Measurements from ENCODE around the gene UBE3B. TPM values are rescaled to one million over a fixed set of nuclear protein-coding genes. Genes with fewer than 3 reads are reported as not detected.

UBE3B gene
- total RNA-seq, 4 donors from 2014 or later: 42.4 to 59.2 (median 49.1) TPM

GRCh38 chr12:109487181-109488050, 10.0 kb downstream of the UBE3B start:
- H3K27me3 ChIP-seq: no peaks in the 10 kb centered on the region
- DNase-seq (ENCODE audit: extremely low spot score): no peak
- no peak overlapping the region for H3K4me3 ChIP-seq
- H3K36me3 ChIP-seq: peaks cover 81 to 100% (median 99%) of the 10 kb centered on the region in 4 donors
- no peak for TF ChIP-seq EP300 (IDR thresholded peaks at IDR 0.05)
- TF ChIP-seq, protein P1, sequence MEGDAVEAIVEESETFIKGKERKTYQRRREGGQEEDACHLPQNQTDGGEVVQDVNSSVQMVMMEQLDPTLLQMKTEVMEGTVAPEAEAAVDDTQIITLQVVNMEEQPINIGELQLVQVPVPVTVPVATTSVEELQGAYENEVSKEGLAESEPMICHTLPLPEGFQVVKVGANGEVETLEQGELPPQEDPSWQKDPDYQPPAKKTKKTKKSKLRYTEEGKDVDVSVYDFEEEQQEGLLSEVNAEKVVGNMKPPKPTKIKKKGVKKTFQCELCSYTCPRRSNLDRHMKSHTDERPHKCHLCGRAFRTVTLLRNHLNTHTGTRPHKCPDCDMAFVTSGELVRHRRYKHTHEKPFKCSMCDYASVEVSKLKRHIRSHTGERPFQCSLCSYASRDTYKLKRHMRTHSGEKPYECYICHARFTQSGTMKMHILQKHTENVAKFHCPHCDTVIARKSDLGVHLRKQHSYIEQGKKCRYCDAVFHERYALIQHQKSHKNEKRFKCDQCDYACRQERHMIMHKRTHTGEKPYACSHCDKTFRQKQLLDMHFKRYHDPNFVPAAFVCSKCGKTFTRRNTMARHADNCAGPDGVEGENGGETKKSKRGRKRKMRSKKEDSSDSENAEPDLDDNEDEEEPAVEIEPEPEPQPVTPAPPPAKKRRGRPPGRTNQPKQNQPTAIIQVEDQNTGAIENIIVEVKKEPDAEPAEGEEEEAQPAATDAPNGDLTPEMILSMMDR (IDR thresholded peaks at IDR 0.05): no peak
- WGBS: 98% methylated on average over 8 of the region's 9 CpGs
- no peaks in the 10 kb centered on the region for H3K9me3 ChIP-seq
- no peak overlapping the region for H3K27ac ChIP-seq (replicated peaks in 1 of 4)
- intact Hi-C loops (cut with DNase I): no loop called here
- no peaks in the 10 kb centered on the region for H3K4me1 ChIP-seq

- H3K27ac ChIP-seq (replicated peaks in 1 of 4): no peak overlapping the region
- no peak for TF ChIP-seq POLR2A (IDR thresholded peaks at IDR 0.05; ENCODE audit: low read depth)
- no peak for TF ChIP-seq EP300 (IDR thresholded peaks at IDR 0.05)
- no peak for TF ChIP-seq POLR2AphosphoS5 (IDR thresholded peaks at IDR 0.05)
- TF ChIP-seq, protein P1 (IDR thresholded peaks at IDR 0.05): no peak
- H3K27me3 ChIP-seq: no peaks in the 10 kb centered on the region
- intact Hi-C loops (cut with DNase I): no loop called here
- WGBS: 81% methylated on average over 7 of the region's 7 CpGs
- no peak for DNase-seq (ENCODE audit: extremely low spot score)
- H3K4me3 ChIP-seq: no peak overlapping the region
- H3K36me3 ChIP-seq: peaks cover 81 to 100% (median 98%) of the 10 kb centered on the region in 4 donors
- H3K4me1 ChIP-seq: no peaks in the 10 kb centered on the region
- no peaks in the 10 kb centered on the region for H3K9me3 ChIP-seq
Observed at GRCh38 chr12:109488051-109488665, 10.7 kb downstream of the UBE3B start.

GRCh38 chr12:109489016-109489954, 11.9 kb downstream of the UBE3B start:
- H3K9me3 ChIP-seq: no peaks in the 10 kb centered on the region
- no peaks in the 10 kb centered on the region for H3K27me3 ChIP-seq
- H3K27ac ChIP-seq (replicated peaks in 1 of 4): no peak overlapping the region
- H3K4me3 ChIP-seq: no peak overlapping the region
- intact Hi-C loops (cut with DNase I): no loop called here
- TF ChIP-seq, protein P1 (IDR thresholded peaks at IDR 0.05): no peak
- TF ChIP-seq POLR2A (IDR thresholded peaks at IDR 0.05; ENCODE audit: low read depth): no peak
- no peak for TF ChIP-seq EP300 (IDR thresholded peaks at IDR 0.05)
- no peak for TF ChIP-seq POLR2AphosphoS5 (IDR thresholded peaks at IDR 0.05)
- DNase-seq (ENCODE audit: extremely low spot score): no peak
- WGBS: 88% methylated on average over 12 of the region's 14 CpGs
- H3K36me3 ChIP-seq: peaks cover 73 to 100% (median 97%) of the 10 kb centered on the region in 4 donors
- H3K4me1 ChIP-seq: no peaks in the 10 kb centered on the region

DNA sequence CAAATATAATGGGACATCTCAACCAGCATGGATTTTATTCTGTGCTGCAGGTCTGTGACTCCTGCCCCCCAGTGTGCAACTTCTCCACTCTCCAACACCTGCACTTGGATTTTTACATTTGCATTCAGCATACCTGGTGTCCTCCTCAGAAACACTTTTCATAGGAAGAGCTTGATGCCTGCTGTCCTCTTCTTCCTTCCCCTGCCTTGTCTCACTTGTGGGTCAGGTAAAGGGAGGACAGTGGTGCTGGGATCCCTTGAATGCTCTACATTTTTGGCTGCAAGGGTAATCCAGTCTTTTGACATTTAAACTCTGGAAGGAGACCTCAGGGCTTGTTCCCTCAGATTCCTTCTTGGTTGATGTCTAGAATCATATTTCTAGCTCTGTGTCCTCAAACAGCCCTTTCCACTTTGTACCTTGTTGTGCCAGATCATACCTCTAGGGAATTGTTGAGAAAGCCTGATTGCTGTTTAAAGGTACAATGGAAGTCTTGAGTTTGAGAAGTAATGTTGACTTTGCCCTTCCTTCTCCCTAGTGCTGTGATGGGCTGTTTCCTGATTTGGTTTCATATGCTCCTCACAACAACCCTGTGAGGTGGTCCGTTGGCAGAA, 12.6 kb downstream of the UBE3B start:
- TF ChIP-seq POLR2AphosphoS5 (IDR thresholded peaks at IDR 0.05) (no peak), POLR2A (IDR thresholded peaks at IDR 0.05; ENCODE audit: low read depth) (no peak), EP300 (IDR thresholded peaks at IDR 0.05) (no peak)
- TF ChIP-seq, protein P1 (IDR thresholded peaks at IDR 0.05): no peak
- intact Hi-C loops (cut with DNase I): no loop called here
- Histone ChIP-seq H3K4me3 (no peak overlapping the region), H3K9me3 (no peaks in the 10 kb centered on the region), H3K4me1 (no peaks in the 10 kb centered on the region), H3K27ac (replicated peaks in 1 of 4) (no peak overlapping the region), H3K36me3 (peaks cover 76 to 100% (median 97%) of the 10 kb centered on the region in 4 donors), H3K27me3 (no peaks in the 10 kb centered on the region)
- 80% methylated on average over 1 of the region's 1 CpG for WGBS
- DNase-seq (ENCODE audit: extremely low spot score): no peak
